ENCODE data around the gene PUM2.

DNA sequence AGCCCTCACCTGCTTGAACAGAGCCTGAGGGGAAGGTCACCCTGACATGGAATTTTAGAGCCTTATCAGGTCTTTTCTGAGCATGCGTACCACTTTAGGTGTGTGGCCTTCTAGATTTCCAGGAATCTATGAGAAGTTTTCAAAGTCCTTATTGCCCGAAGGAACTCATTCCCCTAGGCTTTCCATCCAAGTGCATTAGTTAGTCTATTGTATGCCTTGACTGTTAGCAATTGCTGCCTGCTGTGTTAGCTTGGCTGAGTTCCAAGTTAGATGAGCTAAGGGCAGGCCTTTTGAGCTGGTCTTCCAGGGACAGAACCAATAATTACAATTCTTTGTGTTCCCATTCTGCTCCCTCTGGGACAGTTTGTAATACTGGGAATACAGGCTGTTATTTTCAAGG, 30.8 kb upstream of the PUM2 start:
- TF ChIP-seq CTCF (optimal IDR thresholded peaks at IDR 0.05 in 1 of 3, IDR thresholded peaks at IDR 0.05 in 1 of 3, conservative IDR thresholded peaks at IDR 0.05 in 1 of 3; ENCODE audit: extremely low read depth in 1 of 3, insufficient read depth in 2 of 3, low read length in 3 of 3), result no peak
- TF ChIP-seq EZH2 (IDR thresholded peaks at IDR 0.05; ENCODE audit: low read length), result no peak
